GM10248 (cell line): ENCODE results near the gene CLDN20.

Experiments
- CTCF ChIA-PET: fragments of 300-600 bp; sonication (Branson Sonifier 250); formaldehyde crosslinking; extraction: SDS; loops from one replicate; lab custom pipeline; 2021; ENCODE audit warnings: antibody characterized with exemption; lab: Yijun Ruan, JAX
- POLR2A ChIA-PET: fragments of 350-650 bp; sonication (Branson Sonifier 250); formaldehyde crosslinking; extraction: SDS; loops from one replicate; lab custom pipeline; 2020; ENCODE audit warnings: antibody characterized with exemption; lab: Yijun Ruan, JAX
- DNase-seq: peaks from one replicate; pipeline ENCODE4 v3.0.0; 2012; ENCODE audit errors: extremely low spot score
- CTCF ChIP-seq: IDR thresholded peaks from 2 replicates; pipeline ENCODE4 v1.5.1; 2012; ENCODE audit warnings: mild to moderate bottlenecking, low read depth; ENCODE audit errors: extremely low read depth, missing control alignments, control extremely low read depth

Gene CLDN20

GRCh38 chr6:155270561-155271091, 6.8 kb downstream of the CLDN20 start:
- CTCF ChIA-PET: interaction anchor here (0.8 to 2.4 kb wide), 9 partner anchors 7 to 341 kb away, joined by 3 to 16 read pairs (median 3); no protein-coding TSS in a partner anchor
- DNase-seq: no peak

GRCh38 chr6:155271145-155271544, 7.3 kb downstream of the CLDN20 start:
- ChIA-PET CTCF (interaction anchor here (1.0 to 1.6 kb wide), 6 partner anchors 8 to 342 kb away, joined by 3 to 16 read pairs (median 3); no protein-coding TSS in a partner anchor), POLR2A (no interaction called here)
- DNase-seq: no peak
- TF ChIP-seq CTCF: no peak

More at GRCh38 chr6:155270561-155271091, 6.8 kb downstream of the CLDN20 start:
- TF ChIP-seq CTCF: no peak
- POLR2A ChIA-PET: interaction anchor here (0.5 kb wide), 1 partner anchor 439 kb away, joined by 7 read pairs; no protein-coding TSS in a partner anchor

GRCh38 chr6:155272353-155273232, 8.8 kb downstream of the CLDN20 start:
- ChIA-PET CTCF (interaction anchor here (1.0 to 1.5 kb wide), 7 partner anchors 10 to 95 kb away, joined by 3 to 5 read pairs (median 3); no protein-coding TSS in a partner anchor), POLR2A (no interaction called here)
- no peak for DNase-seq
- no peak for TF ChIP-seq CTCF

GRCh38 chr6:155273431-155273830, 9.6 kb downstream of the CLDN20 start:
- ChIA-PET POLR2A (no interaction called here), CTCF (interaction anchor here (1.0 to 1.5 kb wide), 4 partner anchors 16 to 96 kb away, joined by 3 to 5 read pairs (median 4); no protein-coding TSS in a partner anchor)
- no peak for DNase-seq
- TF ChIP-seq CTCF: no peak

- no peak for DNase-seq
- CTCF ChIA-PET: interaction anchor here (1.0 to 1.4 kb wide), 3 partner anchors 15 to 97 kb away, joined by 3 to 4 read pairs (median 3); no protein-coding TSS in a partner anchor
- no peak for TF ChIP-seq CTCF
- POLR2A ChIA-PET: no interaction called here
These were observed 10.3 kb downstream of the CLDN20 start for GRCh38 chr6:155274106-155274505.

- no peak for DNase-seq
- TF ChIP-seq CTCF: no peak
- ChIA-PET CTCF (interaction anchor here (1.1 kb wide), 1 partner anchor 27 kb away, joined by 4 read pairs; no protein-coding TSS in a partner anchor), POLR2A (no interaction called here)
These were observed 10.7 kb downstream of the CLDN20 start for GRCh38 chr6:155274533-155274932.
